GM10248 (cell line): ENCODE results near the gene STIMATE.

ENCODE experiments used
- CTCF ChIA-PET: fragments of 300-600 bp; sonication (Branson Sonifier 250); formaldehyde crosslinking; extraction: SDS; loops from one replicate; lab custom pipeline; 2021; ENCODE audit warnings: antibody characterized with exemption; lab: Yijun Ruan, JAX
- POLR2A ChIA-PET: fragments of 350-650 bp; sonication (Branson Sonifier 250); formaldehyde crosslinking; extraction: SDS; loops from one replicate; lab custom pipeline; 2020; ENCODE audit warnings: antibody characterized with exemption; lab: Yijun Ruan, JAX
- DNase-seq: peaks from one replicate; pipeline ENCODE4 v3.0.0; 2012; ENCODE audit errors: extremely low spot score
- TF ChIP-seq, protein P1 (sequence below): IDR thresholded peaks from 2 replicates; pipeline ENCODE4 v1.5.1; 2012; ENCODE audit warnings: mild to moderate bottlenecking, low read depth; ENCODE audit errors: extremely low read depth, missing control alignments, control extremely low read depth

The STIMATE gene

DNA sequence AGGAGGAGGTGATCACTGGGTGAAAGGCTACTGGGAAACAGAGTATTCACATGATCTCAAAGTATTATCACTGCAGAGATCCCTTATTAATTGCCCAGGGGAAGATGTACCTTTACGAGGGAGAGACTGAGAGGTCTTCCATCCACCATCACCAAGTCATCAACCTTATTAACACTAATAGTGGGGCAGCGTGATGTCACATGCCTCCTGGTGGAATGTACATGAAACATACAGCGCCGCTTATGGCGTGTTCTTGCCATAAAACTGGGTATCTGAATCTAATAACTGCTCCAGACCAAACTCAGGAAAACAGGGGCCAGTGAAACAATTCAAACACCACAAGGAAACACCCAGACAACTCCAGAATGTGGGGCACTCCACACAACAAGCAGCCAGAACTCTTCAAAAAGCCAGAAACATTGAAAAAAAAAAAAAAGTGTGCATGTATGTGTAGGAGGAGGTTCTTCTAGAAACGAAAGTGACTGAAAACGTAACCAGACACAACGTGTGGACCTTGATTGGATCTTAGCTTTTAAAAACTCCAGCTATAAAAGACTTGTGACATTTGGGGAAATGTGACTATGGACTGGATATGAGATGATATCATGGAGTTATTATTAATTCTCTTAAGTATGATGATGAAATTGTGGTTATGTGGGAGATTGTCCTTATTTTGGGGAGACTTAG, 4.6 kb downstream of the STIMATE start:
- peak; percentile 62 for DNase-seq
- POLR2A ChIA-PET: interaction anchor here (0.5 to 0.7 kb wide), 5 partner anchors 12 to 971 kb away, joined by 3 to 5 read pairs (median 3); no protein-coding TSS in a partner anchor
- TF ChIP-seq, protein P1, sequence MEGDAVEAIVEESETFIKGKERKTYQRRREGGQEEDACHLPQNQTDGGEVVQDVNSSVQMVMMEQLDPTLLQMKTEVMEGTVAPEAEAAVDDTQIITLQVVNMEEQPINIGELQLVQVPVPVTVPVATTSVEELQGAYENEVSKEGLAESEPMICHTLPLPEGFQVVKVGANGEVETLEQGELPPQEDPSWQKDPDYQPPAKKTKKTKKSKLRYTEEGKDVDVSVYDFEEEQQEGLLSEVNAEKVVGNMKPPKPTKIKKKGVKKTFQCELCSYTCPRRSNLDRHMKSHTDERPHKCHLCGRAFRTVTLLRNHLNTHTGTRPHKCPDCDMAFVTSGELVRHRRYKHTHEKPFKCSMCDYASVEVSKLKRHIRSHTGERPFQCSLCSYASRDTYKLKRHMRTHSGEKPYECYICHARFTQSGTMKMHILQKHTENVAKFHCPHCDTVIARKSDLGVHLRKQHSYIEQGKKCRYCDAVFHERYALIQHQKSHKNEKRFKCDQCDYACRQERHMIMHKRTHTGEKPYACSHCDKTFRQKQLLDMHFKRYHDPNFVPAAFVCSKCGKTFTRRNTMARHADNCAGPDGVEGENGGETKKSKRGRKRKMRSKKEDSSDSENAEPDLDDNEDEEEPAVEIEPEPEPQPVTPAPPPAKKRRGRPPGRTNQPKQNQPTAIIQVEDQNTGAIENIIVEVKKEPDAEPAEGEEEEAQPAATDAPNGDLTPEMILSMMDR: no peak
- CTCF ChIA-PET: interaction anchor here (0.9 to 5.3 kb wide), 6 partner anchors 12 to 211 kb away, joined by 3 to 39 read pairs (median 6); no protein-coding TSS in a partner anchor

- CTCF ChIA-PET: interaction anchor here (1.6 to 5.3 kb wide), 2 partner anchors 12 to 39 kb away, joined by 5 to 39 read pairs; no protein-coding TSS in a partner anchor
- no peak for DNase-seq
- POLR2A ChIA-PET: interaction anchor here (0.5 to 0.6 kb wide), 2 partner anchors 12 to 343 kb away, joined by 3 read pairs; no protein-coding TSS in a partner anchor
- TF ChIP-seq, protein P1: no peak
These were observed 5.1 kb downstream of the STIMATE start for GRCh38 chr3:52892290-52892624.

DNA sequence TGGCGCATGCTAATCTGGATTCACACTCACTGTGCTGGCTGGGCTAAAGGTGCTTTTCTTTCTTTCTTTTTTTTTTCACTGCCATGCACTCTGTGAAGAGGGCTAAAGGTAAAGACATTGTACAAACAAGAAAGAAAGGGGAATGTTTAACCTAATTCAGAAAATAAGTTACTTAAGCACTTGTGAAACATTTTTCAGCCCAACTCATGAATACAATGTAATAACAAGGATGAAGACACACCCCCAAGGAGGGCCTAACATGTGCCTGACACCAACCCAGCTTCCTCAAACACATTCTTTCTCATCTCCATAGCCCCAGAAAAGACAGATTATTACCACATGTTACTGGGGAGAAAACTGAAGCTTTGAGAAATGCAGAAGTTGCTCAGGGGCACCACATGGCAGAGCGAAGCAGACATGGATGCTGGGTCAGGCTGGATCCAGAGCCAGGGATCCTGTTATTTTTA, 5.7 kb downstream of the STIMATE start:
- ChIA-PET POLR2A (interaction anchor here (0.6 kb wide), 1 partner anchor 11 kb away, joined by 3 read pairs; no protein-coding TSS in a partner anchor), CTCF (interaction anchor here (5.3 kb wide), 1 partner anchor 11 kb away, joined by 39 read pairs; no protein-coding TSS in a partner anchor)
- no peak for DNase-seq
- TF ChIP-seq, protein P1: no peak

GRCh38 chr3:52891164-52891563, 6.2 kb downstream of the STIMATE start:
- TF ChIP-seq, protein P1: no peak
- ChIA-PET CTCF (interaction anchor here (5.3 kb wide), 1 partner anchor 11 kb away, joined by 39 read pairs; no protein-coding TSS in a partner anchor), POLR2A (no interaction called here)
- no peak for DNase-seq

- POLR2A ChIA-PET: no interaction called here
- CTCF ChIA-PET: no interaction called here
- no peak for DNase-seq
- TF ChIP-seq, protein P1: no peak
These were observed 6.6 kb downstream of the STIMATE start for GRCh38 chr3:52890735-52891134.

- no peak for DNase-seq
- ChIA-PET POLR2A (no interaction called here), CTCF (interaction anchor here (1.2 kb wide), 1 partner anchor 45 kb away, joined by 3 read pairs; no protein-coding TSS in a partner anchor)
- TF ChIP-seq, protein P1: no peak
These were observed 7.4 kb downstream of the STIMATE start for GRCh38 chr3:52889901-52890300.
